ENCODE measurements around the gene IRAK1.

DNA sequence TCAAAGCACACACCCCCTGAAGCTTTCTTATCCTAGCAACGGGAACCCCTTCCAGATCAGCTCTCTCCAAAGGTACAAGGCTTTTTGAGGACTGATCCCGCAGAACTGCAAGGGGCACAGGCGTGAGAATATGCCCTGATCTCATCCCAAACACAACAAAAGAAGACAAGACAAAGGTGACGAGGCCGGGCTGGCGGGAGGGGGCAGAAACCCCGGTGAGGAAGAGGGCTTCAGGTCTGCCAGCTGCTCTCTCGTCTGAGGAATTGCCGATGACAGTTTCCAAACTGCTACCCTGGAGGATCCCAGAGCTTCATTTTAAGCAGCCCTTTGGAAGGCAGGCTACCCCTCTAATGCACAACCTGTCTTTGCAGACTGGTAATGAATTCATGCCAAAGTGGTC is 51.4 kb downstream of the IRAK1 start:
- TF ChIP-seq, protein P1, sequence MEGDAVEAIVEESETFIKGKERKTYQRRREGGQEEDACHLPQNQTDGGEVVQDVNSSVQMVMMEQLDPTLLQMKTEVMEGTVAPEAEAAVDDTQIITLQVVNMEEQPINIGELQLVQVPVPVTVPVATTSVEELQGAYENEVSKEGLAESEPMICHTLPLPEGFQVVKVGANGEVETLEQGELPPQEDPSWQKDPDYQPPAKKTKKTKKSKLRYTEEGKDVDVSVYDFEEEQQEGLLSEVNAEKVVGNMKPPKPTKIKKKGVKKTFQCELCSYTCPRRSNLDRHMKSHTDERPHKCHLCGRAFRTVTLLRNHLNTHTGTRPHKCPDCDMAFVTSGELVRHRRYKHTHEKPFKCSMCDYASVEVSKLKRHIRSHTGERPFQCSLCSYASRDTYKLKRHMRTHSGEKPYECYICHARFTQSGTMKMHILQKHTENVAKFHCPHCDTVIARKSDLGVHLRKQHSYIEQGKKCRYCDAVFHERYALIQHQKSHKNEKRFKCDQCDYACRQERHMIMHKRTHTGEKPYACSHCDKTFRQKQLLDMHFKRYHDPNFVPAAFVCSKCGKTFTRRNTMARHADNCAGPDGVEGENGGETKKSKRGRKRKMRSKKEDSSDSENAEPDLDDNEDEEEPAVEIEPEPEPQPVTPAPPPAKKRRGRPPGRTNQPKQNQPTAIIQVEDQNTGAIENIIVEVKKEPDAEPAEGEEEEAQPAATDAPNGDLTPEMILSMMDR (IDR thresholded peaks at IDR 0.05), result no peak
- no peak for TF ChIP-seq POLR2A (IDR thresholded peaks at IDR 0.05)

Measured in heart left ventricle (tissue), 13 donors.